ENCODE data around the gene SCAMP2. TPM values are rescaled to one million over a fixed set of nuclear protein-coding genes. Genes with fewer than 3 reads are reported as not detected.

The SCAMP2 gene
- total RNA-seq, 2 donors from 2014 or later, result 47.5 to 50.9 TPM

GRCh38 chr15:74815961-74816360 is 57.2 kb downstream of the SCAMP2 start:
- Histone ChIP-seq H3K4me3 (ENCODE audit: low read length) (no peak overlapping the region), H3K4me1 (ENCODE audit: control insufficient read depth, insufficient read depth, low read length) (peaks cover 5% of the 10 kb centered on the region), H3K36me3 (ENCODE audit: control insufficient read depth, insufficient read depth, low read length) (no peaks in the 10 kb centered on the region), H3K27ac (ENCODE audit: low read depth, low read length) (no peak overlapping the region), H3K27me3 (ENCODE audit: control insufficient read depth, insufficient read depth, low read length, poor library complexity, severe bottlenecking) (no peaks in the 10 kb centered on the region), H3K9ac (ENCODE audit: extremely low read depth, low read length, poor library complexity, severe bottlenecking) (no peak overlapping the region), H3K9me3 (ENCODE audit: control insufficient read depth, low read length) (no peaks in the 10 kb centered on the region)
- Mint-ChIP-seq H3K27me3 (ENCODE audit: insufficient read depth) (peaks cover 2% of the 10 kb centered on the region), H3K36me3 (ENCODE audit: low read depth) (no peaks in the 10 kb centered on the region), H3K4me1 (peaks cover 7% of the 10 kb centered on the region), H3K9me3 (no peaks in the 10 kb centered on the region), H3K27ac (no peak overlapping the region), H3K4me3 (no peak overlapping the region)
- 91 to 94% methylated on average over 6 to 15 of the region's 15 CpGs for WGBS, 2 experiments (ENCODE audit: insufficient coverage in 1 of 2, insufficient read length in 1 of 2)
- DNase-seq, result no peak
- TF ChIP-seq CTCF (conservative IDR thresholded peaks at IDR 0.05), result no peak

DNA sequence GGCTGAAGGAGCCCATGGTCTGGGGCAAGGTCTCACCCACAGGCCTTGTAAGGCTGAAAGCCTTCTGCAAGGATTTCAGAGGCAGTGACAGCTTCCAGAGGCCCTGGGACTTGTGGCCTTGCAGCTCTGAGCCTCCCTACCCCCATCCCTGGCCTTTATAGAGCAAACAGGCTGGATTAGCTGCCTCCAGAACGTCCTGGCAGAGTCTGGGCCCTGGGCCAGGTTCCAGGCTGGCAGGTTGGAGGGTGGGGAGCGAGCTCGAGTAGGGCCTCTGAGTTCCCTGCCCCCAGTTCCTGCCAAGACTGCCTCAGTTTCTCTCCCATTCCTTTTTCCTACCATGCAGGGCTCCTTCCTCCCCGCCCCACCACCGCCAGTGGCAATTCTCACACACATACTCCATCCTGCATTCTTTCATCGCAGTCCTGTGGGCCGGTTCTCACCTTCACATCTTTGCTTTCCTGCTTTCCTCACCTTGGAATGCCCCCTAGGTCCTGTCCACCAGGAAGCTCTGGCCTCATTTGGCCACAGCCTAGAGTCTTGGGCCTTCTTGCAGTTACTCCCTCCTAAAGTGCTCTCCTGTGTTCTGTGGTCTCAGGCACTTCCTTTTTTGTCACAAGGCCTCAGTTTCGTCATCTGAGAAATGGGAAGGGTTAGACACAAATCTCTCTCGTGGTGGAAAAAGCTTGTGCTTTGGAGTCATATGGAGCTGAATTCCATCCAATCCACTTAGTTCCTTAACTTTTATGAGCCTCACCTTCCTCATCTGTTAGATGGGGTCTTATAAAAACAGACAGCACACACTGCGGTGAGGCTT is 57.8 kb downstream of the SCAMP2 start:
- Histone ChIP-seq H3K4me3 (ENCODE audit: low read length) (no peak overlapping the region), H3K27ac (ENCODE audit: low read depth, low read length) (no peak overlapping the region), H3K9ac (ENCODE audit: extremely low read depth, low read length, poor library complexity, severe bottlenecking) (no peak overlapping the region), H3K27me3 (ENCODE audit: control insufficient read depth, insufficient read depth, low read length, poor library complexity, severe bottlenecking) (no peaks in the 10 kb centered on the region), H3K36me3 (ENCODE audit: control insufficient read depth, insufficient read depth, low read length) (no peaks in the 10 kb centered on the region), H3K9me3 (ENCODE audit: control insufficient read depth, low read length) (no peaks in the 10 kb centered on the region), H3K4me1 (ENCODE audit: control insufficient read depth, insufficient read depth, low read length) (no peaks in the 10 kb centered on the region)
- peaks cover 7% of the 10 kb centered on the region for H3K4me1 Mint-ChIP-seq
- H3K4me3 Mint-ChIP-seq, result no peak overlapping the region
- H3K9me3 Mint-ChIP-seq, result no peaks in the 10 kb centered on the region
- no peaks in the 10 kb centered on the region for H3K36me3 Mint-ChIP-seq (ENCODE audit: low read depth)
- H3K27me3 Mint-ChIP-seq (ENCODE audit: insufficient read depth), result peaks cover 2% of the 10 kb centered on the region
- WGBS, 2 experiments (ENCODE audit: insufficient coverage in 1 of 2, insufficient read length in 1 of 2), result 88 to 89% methylated on average over 6 to 10 of the region's 10 CpGs
- no peak for DNase-seq
- TF ChIP-seq CTCF (conservative IDR thresholded peaks at IDR 0.05), result no peak
- H3K27ac Mint-ChIP-seq, result no peak overlapping the region

DNA sequence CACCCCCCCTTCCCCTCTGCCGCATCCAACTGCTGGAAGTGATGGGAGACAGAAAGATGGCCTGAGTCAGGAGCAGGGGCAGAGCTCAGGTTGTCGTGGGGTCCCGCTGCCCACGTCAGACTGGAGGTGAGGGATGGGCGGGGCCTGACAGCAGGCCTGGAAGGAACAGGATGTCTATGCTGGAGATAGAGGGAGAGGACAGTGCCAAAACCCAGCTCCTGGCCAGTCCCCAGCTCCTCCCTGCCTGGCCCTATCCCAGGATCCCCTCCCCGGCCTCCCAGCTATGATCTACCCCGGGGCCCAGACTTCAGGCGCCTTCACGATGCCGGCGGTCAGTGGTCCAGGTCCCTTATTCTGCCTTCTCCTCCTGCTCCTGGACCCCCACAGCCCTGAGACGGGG is 60.6 kb downstream of the SCAMP2 start, which contains the start of gene LMAN1L:
Gene LMAN1L, plus strand, starts transcription at position 303 of the 400 bp plus-strand sequence. Its CDS starts 20 bp downstream, at position 323.
- Histone ChIP-seq H3K9me3 (ENCODE audit: control insufficient read depth, low read length) (no peaks in the 10 kb centered on the region), H3K4me3 (ENCODE audit: low read length) (no peak within 1 kb of the TSS), H3K27ac (ENCODE audit: low read depth, low read length) (no peak within 1 kb of the TSS), H3K4me1 (ENCODE audit: control insufficient read depth, insufficient read depth, low read length) (no peaks in the 10 kb centered on the region), H3K9ac (ENCODE audit: extremely low read depth, low read length, poor library complexity, severe bottlenecking) (no peak within 1 kb of the TSS), H3K36me3 (ENCODE audit: control insufficient read depth, insufficient read depth, low read length) (no peaks in the 10 kb centered on the region), H3K27me3 (ENCODE audit: control insufficient read depth, insufficient read depth, low read length, poor library complexity, severe bottlenecking) (no peaks in the 10 kb centered on the region)
- Mint-ChIP-seq H3K36me3 (ENCODE audit: low read depth) (no peaks in the 10 kb centered on the region), H3K27me3 (ENCODE audit: insufficient read depth) (peaks cover 2% of the 10 kb centered on the region), H3K4me1 (peaks cover 11% of the 10 kb centered on the region), H3K4me3 (no peak within 1 kb of the TSS), H3K27ac (no peak within 1 kb of the TSS), H3K9me3 (no peaks in the 10 kb centered on the region)
- DNase-seq, result no peak
- WGBS, 2 experiments (ENCODE audit: insufficient coverage in 1 of 2, insufficient read length in 1 of 2), result 84 to 91% methylated on average over 7 to 12 of the region's 12 CpGs
- TF ChIP-seq CTCF (conservative IDR thresholded peaks at IDR 0.05), result no peak
